ENCODE data around the gene SGK2.

GRCh38 chr20:43536817-43537440, 21.9 kb upstream of the SGK2 start:
- no peak for TF ChIP-seq CTCF (IDR thresholded peaks at IDR 0.05)
- no peak for TF ChIP-seq CEBPB (IDR thresholded peaks at IDR 0.05)
- no peak for TF ChIP-seq POLR2A (IDR thresholded peaks at IDR 0.05; ENCODE audit: low read length)
- no peak for TF ChIP-seq MAFK (IDR thresholded peaks at IDR 0.05; ENCODE audit: partially characterized antibody)
